ENCODE measurements around the gene ABCC4. TPM values are rescaled to one million over a fixed set of nuclear protein-coding genes. Genes with fewer than 3 reads are reported as not detected.

The ABCC4 gene
- total and polyA plus RNA-seq, 4 donors = 0.74 to 22.5 (median 2.0) TPM

- H3K27me3 ChIP-seq (ENCODE audit: control insufficient read depth in 4 of 4, insufficient read depth in 4 of 4, low read length in 3 of 4) = no peaks in the 10 kb centered on the region
- WGBS = 44% methylated on average over 5 of the region's 5 CpGs
Measured at GRCh38 chr13:95326695-95327094, 25.4 kb upstream of the ABCC4 start.

More at GRCh38 chr13:95326695-95327094, 25.4 kb upstream of the ABCC4 start:
- H3K27ac ChIP-seq (ENCODE audit: low read depth in 1 of 2, low read length in 2 of 2) = no peak overlapping the region
- TF ChIP-seq FOXA2 (IDR thresholded peaks at IDR 0.05) (no peak), ATF3 (IDR thresholded peaks at IDR 0.05) (no peak), SP1 (IDR thresholded peaks at IDR 0.05) (no peak), MAX (IDR thresholded peaks at IDR 0.05) (no peak), CTCF (IDR thresholded peaks at IDR 0.05; ENCODE audit: low read depth, low read length, missing input control) (no peak), EGR1 (IDR thresholded peaks at IDR 0.05; ENCODE audit: low read depth in 2 of 2) (no peak), HNF4G (IDR thresholded peaks at IDR 0.05) (no peak), GABPA (IDR thresholded peaks at IDR 0.05 in 1 of 2, conservative IDR thresholded peaks at IDR 0.05 in 1 of 2) (no peak), JUND (IDR thresholded peaks at IDR 0.05) (no peak), FOXA1 (IDR thresholded peaks at IDR 0.05) (no peak), RXRA (IDR thresholded peaks at IDR 0.05) (peak; percentile 57 to 74), NR2F2 (IDR thresholded peaks at IDR 0.05) (no peak), RAD21 (IDR thresholded peaks at IDR 0.05) (peak in 1 of 2 donors; percentile 22), TAF1 (conservative IDR thresholded peaks at IDR 0.05) (no peak), REST (IDR thresholded peaks at IDR 0.05) (no peak), HNF4A (conservative IDR thresholded peaks at IDR 0.05) (peak; percentile 29 to 53), ZBTB33 (IDR thresholded peaks at IDR 0.05) (no peak), YY1 (IDR thresholded peaks at IDR 0.05) (peak; percentile 48)
- H3K9me3 ChIP-seq (ENCODE audit: control insufficient read depth in 4 of 4, low read length in 3 of 4) = no peaks in the 10 kb centered on the region
- no peak for DNase-seq (ENCODE audit: low spot score)
- no peaks in the 10 kb centered on the region for H3K36me3 ChIP-seq (ENCODE audit: control insufficient read depth in 4 of 4, insufficient read depth in 3 of 4, low read depth in 1 of 4, low read length in 3 of 4)
- no peak overlapping the region for H3K4me3 ChIP-seq (ENCODE audit: low read depth in 1 of 3, low read length in 3 of 3)
- H3K4me1 ChIP-seq (ENCODE audit: control insufficient read depth in 4 of 4, insufficient read depth in 4 of 4, low read length in 3 of 4) = peaks cover 0 to 7% (median 0%) of the 10 kb centered on the region in 4 donors
- no peak overlapping the region for H3K9ac ChIP-seq (ENCODE audit: low read depth in 1 of 2, low read length in 2 of 2)
